CD4-positive, alpha-beta T cell treated with Interleukin-21 for 1 hour (primary cell): ENCODE results near the gene HENMT1.

ENCODE experiments used
- DNase-seq: peaks from one replicate; pipeline ENCODE4 v3.0.0-alpha.2; 2020

Gene HENMT1

GRCh38 chr1:108624069-108624468 is 36.8 kb downstream of the HENMT1 start:
- no peak for DNase-seq

GRCh38 chr1:108617724-108618056 is 43.2 kb downstream of the HENMT1 start:
- DNase-seq = no peak

GRCh38 chr1:108617008-108617723 is 43.7 kb downstream of the HENMT1 start:
- no peak for DNase-seq

- no peak for DNase-seq
These were observed 45.3 kb downstream of the HENMT1 start for GRCh38 chr1:108615544-108615943.

GRCh38 chr1:108612496-108612895 is 48.4 kb downstream of the HENMT1 start:
- DNase-seq = no peak

- DNase-seq = no peak
These were observed 48.9 kb downstream of the HENMT1 start for GRCh38 chr1:108611984-108612383.

DNA sequence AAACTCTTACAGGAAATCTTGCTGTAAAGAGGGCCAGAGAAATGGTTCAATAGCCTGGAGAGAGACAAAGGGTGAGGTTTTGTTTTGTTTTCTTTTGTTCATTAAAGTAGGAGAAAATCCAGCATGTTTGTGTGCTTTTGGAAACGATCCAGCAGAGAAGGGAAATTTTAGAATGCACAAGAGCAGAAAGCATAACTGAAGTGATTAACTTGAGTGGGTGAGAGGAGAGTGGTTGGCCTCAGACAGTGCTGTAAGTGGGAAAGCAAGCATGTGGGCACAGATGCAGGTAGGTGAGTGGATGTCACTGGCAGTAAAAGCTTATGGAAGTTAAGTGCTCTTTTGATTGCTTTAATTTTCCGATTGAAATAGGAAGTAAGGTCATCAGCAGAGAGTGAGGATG is 50.8 kb downstream of the HENMT1 start:
- DNase-seq = no peak

GRCh38 chr1:108609483-108610049 is 51.3 kb downstream of the HENMT1 start:
- no peak for DNase-seq

DNA sequence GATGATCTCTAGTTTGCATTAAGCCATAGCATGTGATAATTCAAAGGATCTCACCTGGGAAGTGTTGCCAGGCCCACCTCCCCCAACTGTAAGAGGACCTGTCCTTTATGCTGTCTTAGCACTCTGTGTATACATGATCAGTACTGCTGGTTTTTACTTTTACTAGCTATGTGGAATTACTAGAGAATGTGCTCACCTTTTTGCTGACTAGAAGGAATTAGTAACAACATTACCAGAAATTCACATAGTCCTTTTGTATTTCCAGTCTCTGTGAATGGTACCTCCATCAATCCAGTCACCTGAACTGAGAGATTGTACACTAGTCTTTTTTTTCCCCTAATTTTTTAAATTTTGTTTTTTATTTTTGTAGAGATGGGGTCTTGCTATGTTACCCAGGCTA is 54.4 kb downstream of the HENMT1 start:
- no peak for DNase-seq

DNA sequence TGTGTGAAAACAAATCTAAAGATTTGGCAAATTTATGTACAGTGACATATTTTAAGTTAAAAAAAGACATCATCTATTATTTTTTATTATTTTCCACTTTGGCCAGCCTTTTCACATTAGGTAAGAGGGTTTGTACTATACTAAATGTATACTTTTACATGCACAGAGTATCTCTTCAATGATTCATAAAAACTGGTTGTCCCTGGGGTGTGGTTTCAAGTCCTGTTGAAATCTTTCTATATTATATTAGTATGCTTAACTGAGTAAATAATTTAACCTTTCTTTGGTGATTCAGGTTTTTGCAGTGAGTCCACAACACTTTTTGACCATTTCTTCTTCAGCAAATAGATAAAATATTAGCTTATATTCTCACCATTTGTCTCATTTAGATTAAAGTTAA is 55.3 kb downstream of the HENMT1 start:
- no peak for DNase-seq

DNA sequence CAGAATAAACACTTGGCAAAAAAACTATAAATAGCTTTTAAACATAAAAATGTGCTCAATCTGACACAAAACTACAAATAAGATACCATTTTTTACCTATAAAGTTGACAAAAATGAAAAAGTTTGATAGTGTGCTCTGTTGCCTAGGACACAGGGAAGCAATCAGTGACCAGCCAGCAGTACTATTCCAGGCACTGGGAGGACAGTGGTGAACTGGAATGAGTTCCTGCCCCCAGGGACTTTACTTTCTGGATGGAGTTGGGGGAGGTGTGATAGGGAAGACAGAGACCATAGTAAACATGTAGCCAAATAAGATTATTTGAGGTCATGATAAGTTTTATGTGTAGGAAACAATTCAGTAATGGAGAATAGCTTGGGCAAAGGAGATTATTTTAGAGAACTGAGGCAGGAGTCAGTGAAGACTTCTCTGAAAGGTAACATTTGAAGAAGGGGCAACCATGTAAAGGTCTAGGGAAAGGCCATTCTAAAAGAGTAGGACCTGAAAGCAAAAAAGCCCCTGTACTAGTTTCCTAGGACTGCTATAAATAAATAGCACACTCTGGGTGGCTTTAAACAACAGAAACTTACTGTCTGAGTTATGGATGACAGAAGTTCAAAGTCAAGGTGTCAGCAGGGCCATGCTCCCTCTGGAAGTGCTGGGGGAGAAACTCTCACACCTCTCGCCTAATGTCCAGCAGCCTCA is 59.0 kb downstream of the HENMT1 start:
- no peak for DNase-seq

DNA sequence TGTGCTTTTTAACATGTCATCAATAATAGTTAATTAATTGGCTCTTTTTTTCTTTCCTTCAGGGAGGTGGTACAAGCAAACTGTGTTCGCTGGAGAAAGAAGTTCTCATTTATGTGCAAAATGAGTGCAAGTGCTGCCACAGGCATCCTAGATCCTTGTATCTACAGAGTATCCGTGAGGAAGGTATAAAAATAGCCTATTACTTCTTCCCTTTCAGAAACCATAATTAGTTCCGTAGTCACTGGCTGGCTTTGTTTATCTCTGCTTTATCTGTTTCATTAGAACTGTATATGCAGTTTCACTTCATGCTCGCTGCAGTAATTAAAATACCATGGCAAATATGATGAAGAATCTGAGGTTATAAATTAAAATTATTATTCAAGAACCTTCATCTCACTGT is 60.4 kb downstream of the HENMT1 start:
- no peak for DNase-seq

DNA sequence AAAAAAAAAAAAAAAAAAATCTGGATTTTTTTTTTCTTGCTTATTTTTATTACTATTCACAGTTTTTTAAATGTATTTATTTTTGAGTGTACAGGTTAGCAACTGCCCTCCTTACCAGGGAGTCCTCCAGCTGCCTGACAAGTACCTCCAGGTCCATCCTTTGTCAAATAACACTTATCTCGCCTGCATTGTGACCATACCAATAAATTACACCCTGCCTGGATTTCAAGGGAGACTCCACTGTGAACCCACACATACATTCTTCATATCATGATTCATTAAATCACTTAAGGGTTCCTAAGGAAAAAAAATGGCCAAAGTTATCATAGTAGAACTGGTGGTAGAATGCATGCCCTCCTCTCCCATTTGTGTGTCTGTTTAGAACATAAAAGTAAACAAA is 62.6 kb downstream of the HENMT1 start:
- no peak for DNase-seq
